ENCODE measurements around the gene C6orf163.
"Not testable (repeated sequence)": the region's sequence is repeated elsewhere in the genome, so short reads cannot be mapped to it uniquely, and the experiment has no call there.

Gene C6orf163

DNA sequence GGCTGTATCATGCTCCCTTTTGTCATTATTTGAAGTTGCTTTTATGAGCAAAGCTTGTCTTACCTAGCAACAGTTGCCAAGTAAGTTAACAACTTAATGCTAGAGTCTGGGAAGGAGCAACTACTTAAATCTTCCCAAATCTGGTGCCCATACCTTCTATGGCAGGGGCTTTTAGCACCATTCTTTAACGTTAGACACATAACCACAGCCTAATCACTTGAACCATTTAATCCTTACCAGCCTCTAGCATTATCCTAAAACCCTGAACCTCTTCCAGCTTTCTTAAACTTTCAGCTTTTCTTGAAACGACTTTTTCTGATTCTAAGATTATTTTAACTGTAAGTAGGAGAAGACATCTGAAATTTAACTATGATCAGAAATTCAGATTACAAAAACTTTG is at the start of gene C6orf163:
C6orf163 (plus strand) TSS at position 83 of the 400 bp plus-strand sequence; CDS start at position 370, 287 bp downstream.
- Mint-ChIP-seq H3K4me3 (no peak within 1 kb of the TSS), H3K9me3 (no peaks in the 10 kb centered on the region), H3K27ac (no peak within 1 kb of the TSS), H3K36me3 (ENCODE audit: low read depth) (peaks cover 6% of the 10 kb centered on the region), H3K27me3 (no peaks in the 10 kb centered on the region), H3K4me1 (no peaks in the 10 kb centered on the region)
- DNase-seq (no peak), ATAC-seq (no peak)

DNA sequence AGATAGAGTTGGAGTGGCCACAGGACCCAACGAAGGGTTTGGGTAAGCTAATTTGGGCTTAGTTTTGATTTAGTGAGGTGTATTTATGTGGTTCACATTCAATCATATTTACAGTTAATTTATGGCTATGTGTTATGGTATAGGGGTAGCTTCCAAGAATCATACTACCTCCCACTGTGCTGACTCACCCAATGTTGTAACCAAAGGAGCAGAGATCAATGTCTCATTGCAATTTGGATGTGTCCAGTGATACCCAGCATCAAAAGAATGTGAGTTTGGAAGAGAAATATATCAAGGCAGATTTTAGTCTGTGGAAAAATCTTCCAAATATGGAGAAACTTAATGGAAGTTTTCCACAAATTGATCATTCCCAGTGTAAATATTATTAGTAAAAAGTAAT is 47.5 kb upstream of the C6orf163 start:
- ATAC-seq (no peak), DNase-seq (no peak)
- Mint-ChIP-seq H3K4me3 (no peak overlapping the region), H3K4me1 (no peaks in the 10 kb centered on the region), H3K9me3 (no peaks in the 10 kb centered on the region), H3K36me3 (ENCODE audit: low read depth) (no peaks in the 10 kb centered on the region), H3K27ac (no peak overlapping the region), H3K27me3 (peaks cover 20% of the 10 kb centered on the region)

- ATAC-seq; H3K9me3 Mint-ChIP-seq; DNase-seq; H3K4me3 Mint-ChIP-seq; H3K4me1 Mint-ChIP-seq; H3K27ac Mint-ChIP-seq; H3K36me3 Mint-ChIP-seq (ENCODE audit: low read depth): not testable (repeated sequence)
- peaks cover 27% of the 10 kb centered on the region for H3K27me3 Mint-ChIP-seq
Observed at GRCh38 chr6:87301277-87301676, 43.3 kb upstream of the C6orf163 start.

DNA sequence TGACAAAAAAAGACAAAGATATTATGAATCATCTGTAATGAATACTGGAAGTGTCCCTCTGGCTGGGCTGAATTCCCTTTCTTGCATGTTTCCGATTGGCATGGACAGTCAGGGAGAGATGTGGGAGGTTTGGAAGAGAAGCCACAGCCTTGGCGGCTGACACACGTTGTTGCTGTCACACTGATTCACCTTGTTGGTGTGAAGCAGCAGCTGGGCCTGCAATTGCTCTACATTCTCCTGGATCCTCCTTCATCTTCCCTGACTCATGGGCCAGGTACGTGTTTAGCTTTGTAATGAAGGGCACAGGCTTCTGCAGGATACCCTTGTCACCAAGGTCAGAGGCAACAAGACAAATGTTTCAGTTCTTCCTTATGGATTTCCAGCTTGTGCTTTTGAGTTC is 35.6 kb upstream of the C6orf163 start:
- no peaks in the 10 kb centered on the region for H3K4me1 Mint-ChIP-seq
- ATAC-seq, result no peak
- DNase-seq, result no peak
- no peak overlapping the region for H3K27ac Mint-ChIP-seq
- H3K36me3 Mint-ChIP-seq (ENCODE audit: low read depth), result no peaks in the 10 kb centered on the region
- peaks cover 18% of the 10 kb centered on the region for H3K27me3 Mint-ChIP-seq
- no peaks in the 10 kb centered on the region for H3K9me3 Mint-ChIP-seq
- H3K4me3 Mint-ChIP-seq, result no peak overlapping the region

DNA sequence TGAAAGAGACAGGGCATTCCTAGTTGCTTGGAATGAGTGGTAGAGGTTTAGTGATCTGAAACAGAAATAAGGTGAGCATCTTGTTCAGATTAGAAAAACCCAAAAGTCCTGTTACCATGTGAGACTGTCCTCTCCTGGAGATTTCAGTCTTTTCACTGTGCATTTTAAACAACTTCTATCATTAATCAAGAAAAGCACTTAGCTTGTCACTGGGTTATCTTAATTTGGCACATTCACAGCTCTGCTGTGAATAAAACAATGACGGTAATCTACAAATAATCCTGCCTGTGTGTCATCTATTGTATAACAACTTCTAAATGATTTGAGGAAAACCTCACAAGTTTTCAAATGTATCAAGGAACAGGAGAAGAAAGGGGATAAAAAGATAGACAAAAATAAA is 31.8 kb upstream of the C6orf163 start:
- ATAC-seq, result no peak
- H3K27ac Mint-ChIP-seq, result no peak overlapping the region
- peaks cover 20% of the 10 kb centered on the region for H3K27me3 Mint-ChIP-seq
- no peaks in the 10 kb centered on the region for H3K4me1 Mint-ChIP-seq
- no peaks in the 10 kb centered on the region for H3K9me3 Mint-ChIP-seq
- no peak for DNase-seq
- no peak overlapping the region for H3K4me3 Mint-ChIP-seq
- H3K36me3 Mint-ChIP-seq (ENCODE audit: low read depth), result no peaks in the 10 kb centered on the region

DNA sequence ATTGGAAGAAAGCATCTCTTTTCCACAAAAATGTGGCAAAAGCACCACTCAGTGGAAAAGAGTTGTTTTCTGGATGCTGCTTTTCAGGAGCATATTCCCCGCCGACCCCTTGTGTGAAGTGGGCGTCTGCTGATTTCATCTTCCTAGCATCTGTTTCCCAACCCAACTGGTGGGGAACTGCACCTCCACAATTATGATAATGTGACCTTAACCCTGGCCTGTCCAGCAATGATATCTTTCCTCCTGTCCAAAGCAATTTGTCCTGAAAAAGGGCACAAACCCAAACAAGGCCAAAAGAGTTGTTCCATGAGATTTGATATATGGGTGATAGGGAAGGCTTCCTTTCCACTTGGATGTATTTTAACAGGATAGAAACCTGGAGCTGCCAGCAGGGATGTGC is 29.5 kb upstream of the C6orf163 start:
- ATAC-seq, result no peak
- no peaks in the 10 kb centered on the region for H3K9me3 Mint-ChIP-seq
- no peak for DNase-seq
- H3K36me3 Mint-ChIP-seq (ENCODE audit: low read depth), result no peaks in the 10 kb centered on the region
- H3K4me3 Mint-ChIP-seq, result no peak overlapping the region
- H3K4me1 Mint-ChIP-seq, result no peaks in the 10 kb centered on the region
- H3K27ac Mint-ChIP-seq, result no peak overlapping the region
- H3K27me3 Mint-ChIP-seq, result peaks cover 19% of the 10 kb centered on the region

GRCh38 chr6:87319271-87319987 is 25.2 kb upstream of the C6orf163 start:
- Mint-ChIP-seq H3K4me1 (peaks cover 15% of the 10 kb centered on the region), H3K27me3 (peaks cover 8% of the 10 kb centered on the region), H3K27ac (no peak overlapping the region), H3K36me3 (ENCODE audit: low read depth) (no peaks in the 10 kb centered on the region), H3K4me3 (no peak overlapping the region), H3K9me3 (no peaks in the 10 kb centered on the region)
- DNase-seq (no peak), ATAC-seq (no peak)

DNA sequence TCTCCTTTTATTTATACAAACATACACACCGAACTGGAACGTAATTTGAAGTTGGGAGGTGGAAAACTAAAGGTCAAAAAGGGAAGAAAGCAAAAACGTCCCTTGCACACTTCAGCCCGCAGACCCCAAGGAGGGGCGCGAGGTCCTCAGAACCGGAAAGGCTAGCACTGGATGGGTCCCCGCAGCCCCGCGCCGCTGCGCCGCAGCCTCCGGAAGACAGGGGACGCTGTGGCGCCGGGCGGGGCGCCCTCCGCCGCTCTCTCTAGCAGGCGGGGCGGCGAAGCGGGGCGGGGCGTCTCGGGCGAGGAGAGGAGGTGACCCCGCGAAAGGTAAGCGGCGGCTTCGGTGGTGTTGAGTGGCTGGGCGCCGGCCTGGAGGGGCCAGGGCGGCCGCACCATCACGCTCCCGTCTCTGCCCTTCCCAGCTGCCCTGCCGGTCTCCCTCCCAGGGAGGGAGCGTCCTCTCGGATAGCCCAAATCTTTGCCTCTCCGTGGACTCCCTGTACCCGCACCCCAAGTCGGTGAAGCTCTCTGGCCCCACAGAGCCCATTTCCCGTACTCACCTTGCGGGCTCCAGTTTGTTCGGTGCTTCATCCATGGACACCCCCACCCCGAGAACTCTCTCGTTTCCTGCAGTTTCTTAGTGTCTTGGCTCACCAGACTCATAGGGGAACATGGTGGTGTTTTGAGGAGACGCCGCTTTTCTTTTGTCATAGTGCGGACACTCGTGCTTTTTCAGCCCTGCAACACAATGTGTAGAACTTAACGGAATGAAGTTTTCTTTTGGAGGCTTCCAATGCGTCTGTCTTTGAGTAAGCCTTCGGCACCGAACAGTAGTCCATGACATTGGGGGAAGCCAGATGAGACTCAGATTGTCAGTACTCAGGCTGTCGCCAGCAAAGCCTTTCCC is 22.1 kb upstream of the C6orf163 start, which contains the start of gene SMIM8:
SMIM8 (plus strand) TSS at position 285 of the 909 bp plus-strand sequence. CDS start 14,444 bp downstream, outside the sequence.
- Mint-ChIP-seq H3K4me1 (peaks cover 19% of the 10 kb centered on the region), H3K27ac (peak within 1 kb of the TSS; percentile 81), H3K4me3 (peak within 1 kb of the TSS; percentile 95), H3K27me3 (no peaks in the 10 kb centered on the region), H3K36me3 (ENCODE audit: low read depth) (peaks cover 6% of the 10 kb centered on the region), H3K9me3 (peaks cover 11% of the 10 kb centered on the region)
- ATAC-seq (peak; percentile 100), DNase-seq (peak; percentile 94)

DNA sequence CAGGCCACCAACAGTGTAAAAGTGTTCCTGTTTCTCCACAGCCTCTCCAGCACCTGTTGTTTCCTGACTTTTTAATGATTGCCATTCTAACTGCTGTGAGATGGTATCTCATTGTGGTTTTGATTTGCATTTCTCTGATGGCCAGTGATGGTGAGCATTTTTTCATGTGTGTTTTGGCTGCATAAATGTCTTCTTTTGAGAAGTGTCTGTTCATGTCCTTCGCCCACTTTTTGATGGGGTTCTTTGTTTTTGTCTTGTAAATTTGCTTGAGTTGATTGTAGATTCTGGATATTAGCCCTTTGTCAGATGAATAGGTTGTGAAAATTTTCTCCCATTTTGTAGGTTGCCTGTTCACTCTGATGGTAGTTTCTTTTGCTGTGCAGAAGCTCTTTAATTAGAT is 20.7 kb upstream of the C6orf163 start:
- not testable (repeated sequence) for H3K27me3 Mint-ChIP-seq; H3K27ac Mint-ChIP-seq; ATAC-seq; DNase-seq; H3K36me3 Mint-ChIP-seq (ENCODE audit: low read depth)
- H3K9me3 Mint-ChIP-seq, result peaks cover 11% of the 10 kb centered on the region
- H3K4me1 Mint-ChIP-seq, result peaks cover 19% of the 10 kb centered on the region
- H3K4me3 Mint-ChIP-seq, result peak overlapping the region; percentile 95

DNA sequence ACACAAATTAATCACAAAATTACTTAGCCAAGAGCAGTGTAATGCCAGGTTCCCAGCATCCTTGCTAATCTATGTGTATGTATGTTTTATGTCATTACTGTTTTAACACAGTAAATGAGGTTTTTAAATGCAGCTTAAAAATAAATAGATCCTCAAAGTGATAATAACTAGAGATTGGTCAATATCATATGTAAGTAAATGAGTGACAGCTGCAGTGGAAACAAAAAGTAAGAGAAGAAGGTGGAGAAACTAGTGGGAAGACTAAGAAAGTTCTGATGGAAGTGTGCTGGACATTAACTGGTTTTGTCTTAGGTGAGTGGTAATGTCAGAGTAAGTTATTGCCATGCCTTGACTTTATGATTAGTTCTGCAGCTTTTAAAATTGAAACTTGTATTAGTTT is 13.7 kb upstream of the C6orf163 start:
- DNase-seq (no peak), ATAC-seq (no peak)
- H3K27ac Mint-ChIP-seq, result no peak overlapping the region
- H3K27me3 Mint-ChIP-seq, result no peaks in the 10 kb centered on the region
- H3K4me3 Mint-ChIP-seq, result no peak overlapping the region
- H3K4me1 Mint-ChIP-seq, result peaks cover 12% of the 10 kb centered on the region
- H3K9me3 Mint-ChIP-seq, result peaks cover 20% of the 10 kb centered on the region
- peaks cover 15% of the 10 kb centered on the region for H3K36me3 Mint-ChIP-seq (ENCODE audit: low read depth)

DNA sequence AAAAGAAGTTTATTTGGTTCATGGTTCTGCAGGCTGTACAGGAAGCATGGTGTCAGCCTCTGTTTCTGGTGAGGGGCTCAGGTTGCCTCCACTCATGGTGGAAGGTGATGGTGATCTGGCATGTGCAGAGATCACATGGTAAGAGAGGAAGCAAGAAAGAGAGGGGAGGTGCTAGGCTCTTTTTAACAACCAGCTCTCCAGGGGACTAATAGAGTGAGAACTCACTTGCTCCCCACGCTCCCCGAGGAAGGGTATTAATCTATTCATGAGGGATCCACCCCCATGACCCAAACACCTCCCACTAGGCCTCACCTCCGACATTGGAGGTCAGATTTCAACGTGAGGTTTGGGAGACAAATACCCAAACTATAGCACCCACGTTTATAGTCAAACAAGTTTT is 11.6 kb upstream of the C6orf163 start:
- no peak overlapping the region for H3K4me3 Mint-ChIP-seq
- no peaks in the 10 kb centered on the region for H3K27me3 Mint-ChIP-seq
- H3K27ac Mint-ChIP-seq, result no peak overlapping the region
- peaks cover 10% of the 10 kb centered on the region for H3K4me1 Mint-ChIP-seq
- H3K9me3 Mint-ChIP-seq, result peaks cover 11% of the 10 kb centered on the region
- H3K36me3 Mint-ChIP-seq (ENCODE audit: low read depth), result peaks cover 12% of the 10 kb centered on the region
- ATAC-seq (no peak), DNase-seq (no peak)

- Mint-ChIP-seq H3K4me3 (no peak overlapping the region), H3K4me1 (peaks cover 10% of the 10 kb centered on the region), H3K27ac (no peak overlapping the region), H3K36me3 (ENCODE audit: low read depth) (peaks cover 12% of the 10 kb centered on the region), H3K27me3 (no peaks in the 10 kb centered on the region), H3K9me3 (peaks cover 11% of the 10 kb centered on the region)
- no peak for ATAC-seq
- no peak for DNase-seq
Observed at GRCh38 chr6:87333591-87334181, 10.9 kb upstream of the C6orf163 start.

DNA sequence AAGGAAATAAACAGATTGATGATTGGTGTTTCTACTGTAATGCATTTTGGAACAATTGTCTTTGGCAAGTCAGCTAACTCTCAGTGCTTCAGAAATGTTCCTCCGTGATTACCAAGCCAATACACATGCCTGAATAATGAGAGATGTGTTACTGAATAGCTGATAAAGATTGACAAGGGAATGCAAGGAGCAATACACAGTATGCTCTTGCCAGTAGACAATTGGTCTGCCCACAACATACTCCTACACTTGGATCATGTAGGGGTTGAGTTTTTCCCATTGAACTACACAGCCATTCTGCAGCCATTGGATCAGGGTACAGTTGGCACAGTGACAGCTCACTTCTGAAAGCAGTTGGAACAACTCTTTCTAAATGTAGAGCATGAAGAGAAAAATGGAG is 9.9 kb upstream of the C6orf163 start:
- Mint-ChIP-seq H3K36me3 (ENCODE audit: low read depth) (peaks cover 12% of the 10 kb centered on the region), H3K9me3 (peaks cover 11% of the 10 kb centered on the region), H3K4me1 (peaks cover 10% of the 10 kb centered on the region), H3K27me3 (no peaks in the 10 kb centered on the region), H3K4me3 (no peak overlapping the region), H3K27ac (no peak overlapping the region)
- ATAC-seq, result no peak
- no peak for DNase-seq

GRCh38 chr6:87336367-87336766 is 8.2 kb upstream of the C6orf163 start:
- H3K36me3 Mint-ChIP-seq (ENCODE audit: low read depth), result peaks cover 13% of the 10 kb centered on the region
- no peak overlapping the region for H3K4me3 Mint-ChIP-seq
- ATAC-seq, result no peak
- no peak for DNase-seq
- H3K4me1 Mint-ChIP-seq, result peaks cover 10% of the 10 kb centered on the region
- H3K27ac Mint-ChIP-seq, result no peak overlapping the region
- no peaks in the 10 kb centered on the region for H3K27me3 Mint-ChIP-seq
- H3K9me3 Mint-ChIP-seq, result peaks cover 11% of the 10 kb centered on the region

Measured in activated naive CD8-positive, alpha-beta T cell treated with anti-CD3 and anti-CD28 coated beads, Interleukin-2, amount 50 U/mL, for 24 hours (primary cell).